Lung (tissue), 12 donors: Measurements from ENCODE around the gene TDRD1. TPM values are rescaled to one million over a fixed set of nuclear protein-coding genes. Genes with fewer than 3 reads are reported as not detected.

Source experiments
- ATAC-seq: fragments of 200-7000 bp; cut with Tn5 transposase; one replicate; pipeline ENCODE4 v1.9.1; 2020; ENCODE audit warnings: moderate number of reproducible peaks; ENCODE audit not compliant: insufficient read depth, low FRiP score
- DNase-seq, 3 donors: peaks; one replicate each; pipeline ENCODE4 v3.0.0-alpha.2; 2013 to 2017
- H3K27ac ChIP-seq, 2 donors: one replicate each; pipeline ENCODE4 v1.5.1; 2013; ENCODE audit warnings: mild to moderate bottlenecking in 2 of 2, moderate library complexity in 2 of 2, control low read depth in 1 of 2, inconsistent platforms in 1 of 2, low read depth in 1 of 2, low read length in 1 of 2
- H3K27me3 ChIP-seq, 3 donors: one replicate each; pipeline ENCODE4 v1.5.1; 2013; ENCODE audit warnings: low read length in 2 of 3; ENCODE audit not compliant: control insufficient read depth in 3 of 3, insufficient read depth in 3 of 3
- H3K36me3 ChIP-seq, 4 donors: one replicate each; pipeline ENCODE4 v1.5.1; 2013; ENCODE audit warnings: low read length in 4 of 4, mild to moderate bottlenecking in 1 of 4, moderate library complexity in 1 of 4; ENCODE audit not compliant: control insufficient read depth in 4 of 4, insufficient read depth in 4 of 4
- H3K4me1 ChIP-seq, 5 donors: one replicate each; pipeline ENCODE4 v1.5.1; 2013; ENCODE audit warnings: low read length in 5 of 5, mild to moderate bottlenecking in 2 of 5, moderate library complexity in 1 of 5; ENCODE audit not compliant: control insufficient read depth in 5 of 5, insufficient read depth in 5 of 5
- H3K4me3 ChIP-seq: one replicate; pipeline ENCODE4 v1.5.1; 2013; ENCODE audit warnings: mild to moderate bottlenecking, control low read depth, moderate library complexity
- H3K9ac ChIP-seq, 2 donors: one replicate each; pipeline ENCODE4 v1.5.1; 2013; ENCODE audit warnings: low read length in 2 of 2, control low read depth in 1 of 2; ENCODE audit not compliant: insufficient read depth in 1 of 2
- H3K9me3 ChIP-seq, 4 donors: one replicate each; pipeline ENCODE4 v1.5.1; 2013; ENCODE audit warnings: low read length in 3 of 4, mild to moderate bottlenecking in 1 of 4, moderate library complexity in 1 of 4; ENCODE audit not compliant: control insufficient read depth in 4 of 4, insufficient read depth in 3 of 4
- CTCF ChIP-seq: IDR thresholded peaks from 2 replicates; pipeline ENCODE4 v1.5.1; 2012; ENCODE audit warnings: mild to moderate bottlenecking; ENCODE audit errors: control extremely low read depth, extremely low read depth
- WGBS, 2 donors: extraction: QIAGEN DNeasy Blood & Tissue Kit; methylation state at CpG; one replicate each; pipeline ENCODE4 v1.1.7; 2013; 5-methylcytosine and 5-hydroxymethylcytosine counted together
- polyA plus RNA-seq, 2 donors: library from polyadenylated mRNA; stranded (reverse); fragments of 200-250 nt; gene quantifications; one replicate each; pipeline ENCODE4 v1.2.1, GENCODE V29; 2013
- total RNA-seq, 2 donors: library from RNA; depleted of rRNA in 1 of 2; stranded (reverse); fragments of >200 nt in 1 of 2; gene quantifications; one replicate each; pipeline ENCODE4 v1.2.1, GENCODE V29; 2014 to 2021
- donor health status: control.
- donor health status: control.
- donor health status: Bipolar disorder and iron deficiency.
- donor health status: healthy.
- donor health status: DM: yes; HTN: yes; CAD: no.

The TDRD1 gene
- total and polyA plus RNA-seq, 4 donors, result 0.05 to 0.37 (median 0.25) TPM; not detected in 1

GRCh38 chr10:114221235-114221634, 42.1 kb downstream of the TDRD1 start:
- H3K4me1 ChIP-seq, result no peaks in the 10 kb centered on the region
- no peak overlapping the region for H3K9ac ChIP-seq
- H3K27me3 ChIP-seq, result peaks cover 0 to 5% (median 3%) of the 10 kb centered on the region in 3 donors
- H3K27ac ChIP-seq, result no peak overlapping the region
- no peak for TF ChIP-seq CTCF
- H3K9me3 ChIP-seq, result peaks cover 0 to 5% (median 0%) of the 10 kb centered on the region in 4 donors
- H3K36me3 ChIP-seq, result no peaks in the 10 kb centered on the region
- no peak overlapping the region for H3K4me3 ChIP-seq
- 89 to 90% methylated on average over 4 of the region's 4 CpGs for WGBS, 2 donors
- no peak for ATAC-seq
- DNase-seq, result no peak

GRCh38 chr10:114223066-114223465, 43.9 kb downstream of the TDRD1 start:
- Histone ChIP-seq H3K9ac (no peak overlapping the region), H3K4me3 (no peak overlapping the region), H3K36me3 (no peaks in the 10 kb centered on the region), H3K4me1 (no peaks in the 10 kb centered on the region), H3K27ac (no peak overlapping the region), H3K27me3 (peaks cover 0 to 4% (median 0%) of the 10 kb centered on the region in 3 donors), H3K9me3 (peaks cover 0 to 5% (median 0%) of the 10 kb centered on the region in 4 donors)
- ATAC-seq, result no peak
- TF ChIP-seq CTCF, result no peak
- DNase-seq, result no peak
- WGBS, 2 donors, result 90 to 91% methylated on average over 4 of the region's 4 CpGs

- Histone ChIP-seq H3K36me3 (no peaks in the 10 kb centered on the region), H3K4me1 (no peaks in the 10 kb centered on the region), H3K4me3 (no peak overlapping the region), H3K27ac (no peak overlapping the region), H3K9ac (no peak overlapping the region), H3K9me3 (peaks cover 0 to 4% (median 0%) of the 10 kb centered on the region in 4 donors), H3K27me3 (peaks cover 0 to 4% (median 0%) of the 10 kb centered on the region in 3 donors)
- ATAC-seq (no peak), DNase-seq (no peak)
- no peak for TF ChIP-seq CTCF
- WGBS, 2 donors, result 73 to 78% methylated on average over 3 of the region's 3 CpGs
These were observed 49.0 kb downstream of the TDRD1 start for GRCh38 chr10:114228156-114228555.
